ENCODE data around the gene RIMBP3B. TPM values are rescaled to one million over a fixed set of nuclear protein-coding genes. Genes with fewer than 3 reads are reported as not detected.

The RIMBP3B gene, protein sequence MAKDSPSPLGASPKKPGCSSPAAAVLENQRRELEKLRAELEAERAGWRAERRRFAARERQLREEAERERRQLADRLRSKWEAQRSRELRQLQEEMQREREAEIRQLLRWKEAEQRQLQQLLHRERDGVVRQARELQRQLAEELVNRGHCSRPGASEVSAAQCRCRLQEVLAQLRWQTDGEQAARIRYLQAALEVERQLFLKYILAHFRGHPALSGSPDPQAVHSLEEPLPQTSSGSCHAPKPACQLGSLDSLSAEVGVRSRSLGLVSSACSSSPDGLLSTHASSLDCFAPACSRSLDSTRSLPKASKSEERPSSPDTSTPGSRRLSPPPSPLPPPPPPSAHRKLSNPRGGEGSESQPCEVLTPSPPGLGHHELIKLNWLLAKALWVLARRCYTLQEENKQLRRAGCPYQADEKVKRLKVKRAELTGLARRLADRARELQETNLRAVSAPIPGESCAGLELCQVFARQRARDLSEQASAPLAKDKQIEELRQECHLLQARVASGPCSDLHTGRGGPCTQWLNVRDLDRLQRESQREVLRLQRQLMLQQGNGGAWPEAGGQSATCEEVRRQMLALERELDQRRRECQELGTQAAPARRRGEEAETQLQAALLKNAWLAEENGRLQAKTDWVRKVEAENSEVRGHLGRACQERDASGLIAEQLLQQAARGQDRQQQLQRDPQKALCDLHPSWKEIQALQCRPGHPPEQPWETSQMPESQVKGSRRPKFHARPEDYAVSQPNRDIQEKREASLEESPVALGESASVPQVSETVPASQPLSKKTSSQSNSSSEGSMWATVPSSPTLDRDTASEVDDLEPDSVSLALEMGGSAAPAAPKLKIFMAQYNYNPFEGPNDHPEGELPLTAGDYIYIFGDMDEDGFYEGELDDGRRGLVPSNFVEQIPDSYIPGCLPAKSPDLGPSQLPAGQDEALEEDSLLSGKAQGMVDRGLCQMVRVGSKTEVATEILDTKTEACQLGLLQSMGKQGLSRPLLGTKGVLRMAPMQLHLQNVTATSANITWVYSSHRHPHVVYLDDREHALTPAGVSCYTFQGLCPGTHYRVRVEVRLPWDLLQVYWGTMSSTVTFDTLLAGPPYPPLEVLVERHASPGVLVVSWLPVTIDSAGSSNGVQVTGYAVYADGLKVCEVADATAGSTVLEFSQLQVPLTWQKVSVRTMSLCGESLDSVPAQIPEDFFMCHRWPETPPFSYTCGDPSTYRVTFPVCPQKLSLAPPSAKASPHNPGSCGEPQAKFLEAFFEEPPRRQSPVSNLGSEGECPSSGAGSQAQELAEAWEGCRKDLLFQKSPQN (N-terminal part only)
- total RNA-seq: under 0.01 and 0.37 TPM in 2 replicates

GRCh38 chr22:21383701-21384467 is at the start of gene RIMBP3B:
TSS of gene RIMBP3B (plus strand) at chr22:21383751. CDS start at chr22:21383859, 108 bp downstream.

GRCh38 chr22:21417227-21417746 is 33.7 kb downstream of the RIMBP3B start, which contains the start of gene HIC2:
TSS of gene HIC2 (plus strand) at chr22:21417371. CDS start at chr22:21442832, 25,461 bp downstream.

Small RNAs within 50 kb of the gene (small RNA-seq; reads per million reads assigned to genes)
- gene RF00492 (not detected), gene RN7SKP63 (not detected)

Other genes starting within 250 kb of the RIMBP3B start
- 2.9 and 5.1 TPM in 2 replicates for gene HIC2, start 33.6 kb downstream of the RIMBP3B start, total RNA-seq
- gene TMEM191C, start 83.6 kb downstream of the RIMBP3B start, total RNA-seq: 0.73 and 0.78 TPM in 2 replicates
- 0.39 and 1.1 TPM in 2 replicates for gene RIMBP3C, start 167.7 kb downstream of the RIMBP3B start, total RNA-seq
- 41.8 and 45.9 TPM in 2 replicates for gene UBE2L3, start 184.0 kb downstream of the RIMBP3B start, total RNA-seq
- gene YDJC, start 246.3 kb downstream of the RIMBP3B start, total RNA-seq: 27.2 and 29.8 TPM in 2 replicates
- gene CCDC116, start 249.0 kb downstream of the RIMBP3B start, total RNA-seq: under 0.01 and 0.39 TPM in 2 replicates

All from subcutaneous preadipocyte (primary cell).